ENCODE measurements around the gene CACTIN. TPM values are rescaled to one million over a fixed set of nuclear protein-coding genes. Genes with fewer than 3 reads are reported as not detected.

The CACTIN gene
- polyA plus RNA-seq, 1 donor (not counting 4 experiments of a cell fraction or from before 2014, with no cell fraction given) = 10.8 TPM

DNA sequence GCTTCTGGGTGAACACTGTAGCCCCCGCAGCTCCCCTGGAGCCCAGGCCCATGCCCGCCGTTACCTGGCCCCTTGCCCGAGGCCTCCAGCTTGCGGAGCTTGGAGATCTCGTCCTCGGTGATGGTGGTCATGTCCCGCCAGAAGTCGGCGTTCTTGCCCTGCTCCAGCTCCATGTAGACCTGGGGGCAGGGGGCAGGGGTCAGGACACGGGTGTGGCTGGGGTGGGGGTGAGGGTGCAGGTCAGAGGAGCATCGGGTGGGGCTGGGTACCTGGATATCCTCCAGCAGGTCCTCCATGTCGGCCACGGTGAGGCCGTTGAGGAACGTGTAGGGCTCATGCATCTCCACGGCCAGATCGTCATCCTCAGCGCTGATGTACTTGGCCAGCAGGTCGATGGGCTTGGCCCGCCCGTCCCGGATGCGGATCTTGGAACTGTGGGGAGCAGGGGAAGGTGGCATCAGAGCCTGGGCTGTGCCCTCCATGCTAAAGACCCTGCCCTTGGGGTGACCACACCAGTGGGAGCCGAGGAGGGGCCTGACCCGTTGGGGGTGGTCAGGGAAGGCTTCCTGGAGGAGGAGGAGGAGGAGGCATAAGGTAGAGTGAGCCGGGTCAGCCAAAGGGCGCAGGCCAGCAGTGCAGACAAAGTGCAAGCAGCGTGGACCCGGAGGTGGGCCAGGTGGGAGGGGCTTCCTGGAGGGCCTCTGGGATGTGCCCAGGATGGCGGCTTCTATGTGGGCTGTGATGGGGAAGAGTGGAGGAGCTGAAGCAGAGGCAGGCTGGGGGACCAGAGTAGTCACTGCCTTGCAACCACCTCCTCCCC, 7.6 kb downstream of the CACTIN start:
- Histone ChIP-seq H3K9me3 (ENCODE audit: control insufficient read depth, low read depth, low read length) (no peaks in the 10 kb centered on the region), H3K9ac (ENCODE audit: control insufficient read depth, extremely low read depth, insufficient read depth, low read length) (no peak overlapping the region), H3K36me3 (ENCODE audit: control insufficient read depth in 2 of 2, extremely low read depth in 1 of 2, insufficient read depth in 2 of 2, low read length in 2 of 2) (peaks cover 3 to 19% of the 10 kb centered on the region in 2 experiments), H3K79me2 (ENCODE audit: control insufficient read depth, insufficient read depth, low read length) (peaks cover 5% of the 10 kb centered on the region), H3K27ac (ENCODE audit: control insufficient read depth, insufficient read depth, low read length) (no peak overlapping the region), H4K20me1 (ENCODE audit: control insufficient read depth, extremely low read depth, insufficient read depth, low read length) (no peaks in the 10 kb centered on the region), H3K9me1 (ENCODE audit: control insufficient read depth, extremely low read depth, insufficient read depth, low read length) (no peaks in the 10 kb centered on the region), H3K27me3 (ENCODE audit: control insufficient read depth, extremely low read depth, insufficient read depth, low read length) (no peaks in the 10 kb centered on the region), H3K4me3 (ENCODE audit: control insufficient read depth in 2 of 3, extremely low read depth in 1 of 3, insufficient read depth in 2 of 3, low read depth in 1 of 3, low read length in 3 of 3) (no peak overlapping the region), H2AFZ (ENCODE audit: control insufficient read depth, low read length) (no peak overlapping the region), H3K4me1 (ENCODE audit: control insufficient read depth, extremely low read depth, insufficient read depth, low read length) (no peaks in the 10 kb centered on the region), H3K4me2 (ENCODE audit: control insufficient read depth, extremely low read depth, insufficient read depth, low read depth, low read length) (no peak overlapping the region)
- dilution Hi-C loops (cut with MboI; ENCODE audit: extremely low pct_ligation_motif_present, low sequenced_read_pairs) = no loop called here
- FAIRE-seq (no peak), DNase-seq (ENCODE audit: low read depth, low spot score) (no peak)
- TF ChIP-seq CTCF (optimal IDR thresholded peaks at IDR 0.05 in 1 of 3, IDR thresholded peaks at IDR 0.05 in 1 of 3, conservative IDR thresholded peaks at IDR 0.05 in 1 of 3; ENCODE audit: extremely low read depth in 1 of 3, insufficient read depth in 2 of 3, low read length in 3 of 3) = no peak
- no peak for TF ChIP-seq EZH2 (IDR thresholded peaks at IDR 0.05; ENCODE audit: low read length)

DNA sequence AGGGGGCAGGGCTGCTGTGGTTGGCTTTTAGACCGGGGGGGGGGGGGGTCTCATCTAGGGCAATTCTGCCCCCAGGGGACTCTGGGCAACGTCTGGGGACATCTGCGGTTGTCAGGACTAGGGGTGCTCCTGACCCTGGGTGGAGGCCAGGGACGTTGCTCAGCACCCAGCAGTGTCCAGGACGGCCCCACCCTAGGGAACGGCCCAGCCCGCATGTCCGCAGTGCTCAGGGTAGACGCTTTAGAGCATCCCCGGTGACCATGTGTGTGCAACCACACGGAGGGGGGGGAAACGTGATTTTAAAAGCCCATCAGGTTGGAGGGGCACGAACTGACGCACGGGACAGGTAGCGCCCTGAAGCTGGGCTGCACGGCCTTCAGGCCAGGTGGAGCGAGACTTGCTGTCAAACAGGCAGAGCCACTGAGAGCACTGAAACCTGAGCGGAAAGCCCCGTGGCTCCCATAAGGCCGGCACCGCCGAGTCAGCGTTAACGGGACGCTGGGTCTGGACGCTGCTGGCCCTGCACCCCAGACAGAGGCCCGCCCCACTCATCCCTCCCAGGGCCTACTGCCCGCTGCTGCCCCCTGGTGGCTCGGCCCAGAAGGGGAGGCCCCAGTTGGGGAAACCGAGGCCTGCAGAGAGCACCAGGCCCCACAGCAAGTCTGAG, 8.3 kb downstream of the CACTIN start:
- no peak overlapping the region for H2AFZ ChIP-seq (ENCODE audit: control insufficient read depth, low read length)
- TF ChIP-seq EZH2 (IDR thresholded peaks at IDR 0.05; ENCODE audit: low read length) (no peak), CTCF (optimal IDR thresholded peaks at IDR 0.05 in 1 of 3, IDR thresholded peaks at IDR 0.05 in 1 of 3, conservative IDR thresholded peaks at IDR 0.05 in 1 of 3; ENCODE audit: extremely low read depth in 1 of 3, insufficient read depth in 2 of 3, low read length in 3 of 3) (peak; percentile 58 to 92 (median 75))
- DNase-seq (ENCODE audit: low read depth, low spot score) (no peak), FAIRE-seq (no peak)
- H3K9ac ChIP-seq (ENCODE audit: control insufficient read depth, extremely low read depth, insufficient read depth, low read length) = no peak overlapping the region
- H3K9me3 ChIP-seq (ENCODE audit: control insufficient read depth, low read depth, low read length) = no peaks in the 10 kb centered on the region
- H3K4me1 ChIP-seq (ENCODE audit: control insufficient read depth, extremely low read depth, insufficient read depth, low read length) = no peaks in the 10 kb centered on the region
- no peak overlapping the region for H3K27ac ChIP-seq (ENCODE audit: control insufficient read depth, insufficient read depth, low read length)
- no peaks in the 10 kb centered on the region for H3K9me1 ChIP-seq (ENCODE audit: control insufficient read depth, extremely low read depth, insufficient read depth, low read length)
- H3K4me2 ChIP-seq (ENCODE audit: control insufficient read depth, extremely low read depth, insufficient read depth, low read depth, low read length) = no peak overlapping the region
- no peaks in the 10 kb centered on the region for H4K20me1 ChIP-seq (ENCODE audit: control insufficient read depth, extremely low read depth, insufficient read depth, low read length)
- H3K27me3 ChIP-seq (ENCODE audit: control insufficient read depth, extremely low read depth, insufficient read depth, low read length) = no peaks in the 10 kb centered on the region
- dilution Hi-C loops (cut with MboI; ENCODE audit: extremely low pct_ligation_motif_present, low sequenced_read_pairs) = no loop called here
- no peaks in the 10 kb centered on the region for H3K79me2 ChIP-seq (ENCODE audit: control insufficient read depth, insufficient read depth, low read length)
- peaks cover 7 to 19% of the 10 kb centered on the region in 2 experiments for H3K36me3 ChIP-seq (ENCODE audit: control insufficient read depth in 2 of 2, extremely low read depth in 1 of 2, insufficient read depth in 2 of 2, low read length in 2 of 2)
- H3K4me3 ChIP-seq (ENCODE audit: control insufficient read depth in 2 of 3, extremely low read depth in 1 of 3, insufficient read depth in 2 of 3, low read depth in 1 of 3, low read length in 3 of 3) = no peak overlapping the region
